Suppressor macrophage (primary cell): ENCODE measurements around the gene CYP27B1.

ENCODE experiments used
- DNase-seq, 4 experiments: peaks; one replicate each; pipeline ENCODE4 v3.0.0-alpha.2; 2020 to 2022

CYP27B1 gene

GRCh38 chr12:57750561-57751431, 16.1 kb downstream of the CYP27B1 start:
- no peak for DNase-seq

GRCh38 chr12:57749061-57749460, 17.8 kb downstream of the CYP27B1 start:
- no peak for DNase-seq

DNA sequence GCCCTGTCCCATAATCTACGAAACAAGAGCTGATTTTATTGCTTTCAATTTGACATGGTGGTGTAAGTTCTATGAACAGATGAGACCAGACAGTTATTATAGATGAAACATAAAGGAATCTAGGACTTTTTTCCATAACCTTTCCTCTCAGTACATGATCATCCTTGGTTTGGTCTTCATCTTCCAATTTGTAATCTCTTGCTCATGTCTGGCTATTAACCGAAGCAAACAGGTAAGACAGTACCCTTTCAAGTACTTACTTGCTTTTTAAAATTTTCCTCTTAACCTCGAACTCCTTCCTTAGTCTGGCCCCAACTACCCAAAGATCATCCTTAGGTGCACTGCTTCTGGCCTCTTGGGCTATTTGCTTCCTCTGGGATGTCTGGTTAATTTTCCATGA, 20.9 kb downstream of the CYP27B1 start:
- no peak for DNase-seq

DNA sequence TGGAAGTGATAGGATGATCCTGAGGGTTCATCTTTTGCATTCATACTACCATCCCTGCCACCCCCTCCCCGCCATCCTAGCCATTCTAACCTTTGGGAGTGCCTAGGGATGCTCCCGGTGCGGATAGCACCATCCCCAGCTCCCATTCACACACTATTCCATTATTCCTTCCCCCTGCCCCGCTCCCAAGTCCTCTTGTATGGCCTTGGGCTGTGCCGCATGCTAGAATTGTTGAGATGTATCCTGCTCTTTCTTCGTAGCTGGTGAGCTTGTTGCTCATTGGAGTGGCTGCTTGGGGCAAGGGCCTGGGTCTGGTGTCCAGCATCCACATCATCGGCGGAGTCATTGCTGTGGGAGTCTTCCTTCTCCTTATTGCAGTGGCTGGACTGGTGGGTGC, 21.4 kb downstream of the CYP27B1 start:
- DNase-seq: peak in 2 of 4 experiments; percentile 31 to 36

- peak; percentile 97 to 99 (median 98) for DNase-seq
Measured at GRCh38 chr12:57744777-57745484, 21.9 kb downstream of the CYP27B1 start, which contains the start of gene TSPAN31. TSPAN31 (plus strand) TSS chr12:57745039; CDS start chr12:57745155, 116 bp downstream.

DNA sequence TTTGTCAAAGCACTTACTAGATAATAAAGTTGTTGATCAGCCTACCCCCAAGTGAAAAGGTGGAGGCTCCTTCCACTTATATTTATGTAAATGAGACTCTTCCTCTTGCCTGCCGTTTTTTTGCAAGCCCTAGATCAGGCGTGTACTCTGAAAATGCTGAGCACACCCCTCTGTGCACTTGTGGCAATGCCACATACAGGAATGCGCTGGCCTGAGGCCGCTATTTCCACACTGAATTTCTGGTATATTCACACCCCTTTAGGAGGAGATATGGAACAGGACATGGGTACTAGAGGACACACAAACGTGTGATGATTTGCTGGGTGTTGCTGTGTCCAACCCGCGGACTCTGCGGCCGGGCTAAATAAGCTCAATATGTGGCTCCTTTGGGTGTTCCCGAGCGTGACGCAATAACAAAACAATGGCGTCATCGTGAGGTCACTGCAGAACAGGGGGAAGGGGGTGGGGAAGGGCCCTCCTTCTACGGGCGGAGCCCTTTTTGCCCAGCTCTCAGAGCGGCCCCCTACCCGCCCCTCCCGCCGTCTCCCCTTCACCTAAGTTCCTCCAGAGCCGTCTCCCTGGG, 22.6 kb downstream of the CYP27B1 start:
- DNase-seq: peak; percentile 88 to 90 (median 88)

GRCh38 chr12:57743769-57744168, 23.1 kb downstream of the CYP27B1 start:
- no peak for DNase-seq

DNA sequence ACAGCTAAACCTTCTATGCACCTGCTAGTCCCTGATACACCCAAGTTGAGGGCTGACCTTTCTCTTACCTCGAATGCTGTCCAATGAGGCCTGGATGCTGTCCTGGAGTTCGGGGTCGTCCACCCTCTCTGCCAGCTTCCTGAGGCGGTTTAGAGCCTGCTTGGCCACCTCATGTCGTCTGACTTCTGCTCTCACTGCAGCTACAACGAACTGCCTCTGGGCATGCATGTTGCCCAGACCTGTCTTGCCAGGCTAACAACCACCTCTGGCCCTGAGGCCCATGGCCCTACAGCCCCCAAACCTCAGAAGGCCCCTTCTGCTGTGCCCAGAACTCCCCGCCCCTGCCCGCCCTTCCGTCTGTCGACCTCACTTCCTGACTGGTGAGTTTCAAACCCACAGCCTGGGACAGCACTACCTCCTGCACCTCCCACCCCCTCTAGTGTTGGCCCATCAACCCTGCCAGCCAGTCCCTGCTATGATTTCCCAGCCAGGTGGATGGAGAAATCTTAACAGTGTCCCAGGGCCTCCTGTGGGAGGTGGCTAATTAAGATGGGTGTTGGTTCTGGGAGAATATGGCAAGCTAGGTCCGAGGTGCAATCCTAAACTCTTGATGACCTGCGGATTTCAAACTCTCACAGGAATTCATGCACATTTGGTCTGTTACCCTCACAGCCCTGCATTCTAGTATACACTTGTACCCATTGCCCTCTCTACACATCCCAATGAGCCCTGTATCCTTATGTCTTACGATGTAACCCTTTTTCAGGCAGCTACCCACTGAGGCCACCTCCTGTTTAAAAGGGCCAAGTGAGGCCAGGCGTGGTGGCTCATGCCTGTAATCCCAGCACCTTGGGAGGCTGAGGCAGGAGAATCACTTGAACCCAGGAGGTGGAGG, 24.8 kb downstream of the CYP27B1 start:
- peak; percentile 38 to 71 (median 61) for DNase-seq

DNA sequence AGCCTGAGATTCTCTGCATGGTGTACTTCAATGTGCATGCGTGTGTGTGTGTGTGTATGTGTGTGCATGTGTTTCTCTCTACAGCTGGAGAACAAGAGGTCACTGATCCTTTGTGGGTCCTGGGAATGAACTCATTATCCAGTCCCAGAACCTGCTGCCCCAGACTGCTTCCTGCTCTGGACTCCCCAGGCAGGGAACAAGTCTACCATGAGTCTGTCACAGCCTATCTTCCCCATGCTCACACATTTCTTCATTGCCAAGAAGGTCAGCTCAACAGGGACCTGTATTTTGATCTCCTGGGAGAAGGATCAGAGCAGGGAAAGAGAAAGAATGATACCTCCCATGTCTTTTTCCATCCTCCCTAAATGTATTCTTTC, 25.5 kb downstream of the CYP27B1 start:
- peak in 1 of 4 experiments; percentile 20 for DNase-seq

DNA sequence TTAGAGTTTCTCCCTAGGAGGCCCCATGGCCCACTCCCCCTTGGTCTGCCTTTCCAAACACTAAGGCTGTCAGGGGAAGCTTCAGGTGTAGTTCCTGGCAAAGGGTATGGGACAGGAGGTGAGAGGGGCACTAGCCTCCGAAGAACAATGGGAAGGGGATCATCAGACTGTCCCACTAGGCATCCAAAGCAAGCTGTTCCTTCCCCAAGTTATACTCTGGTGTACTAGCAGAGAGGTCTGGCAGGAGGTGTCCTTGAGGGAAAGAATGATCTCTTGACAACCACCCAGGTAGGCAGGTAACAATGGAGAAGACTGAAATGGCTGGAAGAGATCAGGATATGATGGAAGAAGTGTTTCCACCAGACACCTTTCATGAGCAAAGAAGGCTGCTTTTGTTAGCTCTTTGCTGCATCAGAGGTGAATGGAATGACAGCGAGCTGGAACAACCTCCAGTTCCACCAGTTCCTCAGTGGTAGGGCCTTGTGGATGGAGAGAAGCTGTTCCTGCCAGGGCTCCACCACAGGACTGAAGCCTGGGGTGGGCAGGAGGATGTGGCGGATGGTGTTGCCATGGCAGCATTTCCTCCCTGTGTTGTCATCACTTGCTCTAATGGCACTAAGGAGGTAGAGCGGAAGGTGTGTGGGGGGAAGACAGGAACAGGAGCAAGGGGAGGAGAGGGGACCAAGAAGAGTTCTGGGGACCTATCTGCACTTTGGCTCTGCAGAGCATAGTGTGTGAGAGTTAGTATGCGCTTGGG, 26.0 kb downstream of the CYP27B1 start:
- DNase-seq: peak in 3 of 4 experiments; percentile 41 to 45 (median 41)

- DNase-seq: no peak
Measured at GRCh38 chr12:57739914-57740538, 26.9 kb downstream of the CYP27B1 start.

DNA sequence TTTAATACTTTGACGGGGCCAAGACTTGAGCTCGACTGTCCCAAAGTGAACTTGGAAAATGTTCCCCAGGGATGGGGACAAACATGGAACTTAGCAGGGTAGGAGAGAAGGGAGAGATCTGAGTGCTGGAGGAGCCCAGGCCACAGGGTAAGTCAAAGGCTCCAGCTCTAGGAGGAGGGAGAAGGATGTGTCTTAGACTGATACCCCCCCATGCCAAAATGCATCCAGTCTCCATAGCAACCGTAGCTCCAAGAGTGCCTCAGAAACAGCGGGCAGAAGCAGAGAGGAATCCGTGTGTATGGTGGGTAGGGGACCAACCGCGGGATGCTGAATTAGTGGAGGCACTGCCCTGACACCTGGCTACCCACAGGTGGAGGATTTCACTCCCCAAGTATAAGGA, 27.5 kb downstream of the CYP27B1 start:
- DNase-seq: no peak

GRCh38 chr12:57738661-57739237, 28.1 kb downstream of the CYP27B1 start, which contains the start of gene AGAP2:
AGAP2 (minus strand) TSS chr12:57738742; CDS start chr12:57738246, 496 bp downstream.
- DNase-seq: no peak

DNA sequence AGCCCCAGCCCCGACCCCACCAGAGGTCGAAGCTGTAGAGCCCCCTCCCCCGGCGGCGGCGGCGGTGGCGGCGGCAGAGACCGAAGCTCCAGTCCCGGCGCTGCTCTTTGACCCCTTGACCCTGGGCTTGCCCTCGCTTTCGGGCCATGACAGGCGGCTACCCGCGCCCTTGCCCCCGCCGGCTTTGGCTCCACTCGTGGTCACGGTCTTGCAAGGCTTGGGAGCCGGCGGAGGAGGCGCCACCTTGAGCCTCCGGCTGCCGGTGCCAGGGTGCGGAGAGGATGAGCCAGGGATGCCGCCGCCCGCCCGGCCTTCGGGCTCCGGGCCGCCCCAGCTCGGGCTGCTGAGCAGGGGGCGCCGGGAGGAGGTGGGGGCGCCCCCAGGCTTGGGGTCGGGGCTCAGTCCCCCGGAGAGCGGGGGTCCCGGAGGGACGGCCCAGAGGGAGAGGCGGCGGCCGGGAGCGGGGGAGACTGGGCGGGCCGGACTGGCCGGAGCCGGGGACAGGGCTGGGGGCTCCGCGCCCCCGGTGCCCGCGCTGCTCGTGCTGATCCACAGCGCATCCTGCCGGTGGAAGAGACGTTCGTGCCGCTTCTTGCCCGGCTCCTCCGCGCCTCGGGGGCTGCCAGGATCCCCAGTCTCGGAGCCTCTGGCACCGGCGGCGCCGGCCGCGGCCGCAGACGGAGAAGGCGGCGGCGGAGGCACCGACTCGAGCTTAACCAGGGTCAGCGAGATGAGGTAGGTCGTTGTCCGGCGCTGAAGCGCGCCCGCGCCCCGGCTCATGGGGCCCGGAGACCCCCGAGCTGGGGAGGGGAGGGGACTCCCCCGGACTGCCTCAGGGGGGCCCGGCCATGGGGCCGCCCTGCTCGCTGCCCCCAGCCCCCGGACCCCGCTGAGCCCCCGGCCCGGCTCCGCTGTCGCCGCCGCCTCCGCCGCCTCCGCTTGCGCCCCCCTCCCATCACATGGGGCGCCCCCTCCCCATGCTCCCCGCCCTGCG, 29.1 kb downstream of the CYP27B1 start:
- DNase-seq: no peak

DNA sequence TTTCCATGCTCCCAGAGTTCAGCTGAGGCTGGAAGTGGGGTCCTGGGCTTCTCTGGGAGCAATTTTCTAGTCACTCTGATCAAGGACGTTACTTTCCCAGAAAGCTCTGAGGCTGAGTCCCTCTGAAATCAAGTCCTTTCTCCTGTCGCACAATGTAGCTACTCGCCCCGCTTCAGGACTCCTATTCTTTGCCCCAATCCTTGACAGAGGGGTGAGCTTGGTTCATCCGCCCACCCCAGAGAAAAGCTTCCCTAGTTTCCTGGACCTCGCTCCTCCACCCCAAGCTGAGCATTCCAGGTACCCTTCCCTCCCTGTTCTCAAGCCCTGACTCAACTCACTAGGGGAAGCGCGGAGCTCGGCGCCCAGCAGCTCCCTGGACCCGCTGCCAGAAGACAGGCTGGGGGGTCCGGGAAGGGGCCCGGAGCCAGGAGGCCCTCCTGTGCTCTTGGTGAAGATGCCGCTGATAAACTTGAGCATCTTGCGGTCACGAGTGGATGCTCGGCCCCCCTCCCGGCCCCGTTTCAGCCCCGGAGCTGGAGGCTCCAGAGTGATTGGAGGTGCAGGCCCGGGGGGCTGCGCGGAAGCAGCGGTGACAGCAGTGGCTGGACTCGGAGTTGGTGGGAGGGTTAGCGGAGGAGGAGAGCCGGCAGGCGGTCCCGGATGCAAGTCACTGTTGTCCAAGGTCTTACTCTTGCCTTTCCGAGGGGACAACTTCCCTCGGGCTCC, 30.0 kb downstream of the CYP27B1 start:
- no peak for DNase-seq

DNA sequence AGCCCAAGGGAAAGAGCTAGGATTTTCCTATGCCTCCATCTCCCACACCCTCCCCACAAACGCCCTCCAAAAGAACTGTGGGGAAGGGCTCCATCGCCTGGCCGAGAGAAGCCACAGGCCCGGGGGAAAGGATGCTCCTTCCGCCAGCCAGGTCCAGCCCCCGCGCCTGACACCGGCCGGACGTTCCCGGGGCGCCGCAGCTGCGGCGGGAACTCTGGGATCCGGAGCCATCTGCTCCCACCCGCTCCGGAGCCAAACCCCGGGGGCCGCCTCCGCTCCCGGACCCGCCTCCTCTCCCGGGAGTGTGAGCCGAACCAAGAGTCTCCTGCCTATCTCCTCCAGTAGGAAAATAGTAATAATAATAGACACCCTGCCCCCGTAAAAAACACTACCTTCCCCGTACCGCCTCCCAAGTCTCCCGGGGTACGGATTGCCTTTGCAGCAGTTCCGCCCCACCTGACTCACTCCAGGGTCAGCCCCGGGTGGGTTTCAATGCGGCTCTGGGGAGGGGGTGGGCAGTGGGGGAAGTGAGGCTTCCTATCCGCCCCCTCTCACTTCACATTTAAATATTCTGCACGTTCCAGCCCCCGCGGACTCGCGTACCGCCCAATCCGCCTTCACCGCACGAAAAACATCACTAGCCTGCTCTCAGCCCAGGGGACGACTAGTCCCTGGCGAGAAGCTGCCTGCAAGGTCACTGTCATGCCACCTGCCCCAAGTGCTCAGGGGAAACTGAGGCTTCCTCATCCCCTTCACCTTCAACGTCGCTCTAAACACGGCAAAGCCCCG, 30.7 kb downstream of the CYP27B1 start:
- no peak for DNase-seq

GRCh38 chr12:57735198-57735855, 31.6 kb downstream of the CYP27B1 start:
- DNase-seq: no peak
